GM21825 (cell line): ENCODE measurements around the gene GOLGA8B.
"Not testable (repeated sequence)": the region's sequence is repeated elsewhere in the genome, so short reads cannot be mapped to it uniquely, and the experiment has no call there.

Experiments used
- ATAC-seq: cut with Tn5 transposase; IDR thresholded peaks from one replicate; pipeline ENCODE4 v1.9.1; 2021; ENCODE audit warnings: mild to moderate bottlenecking, moderate library complexity; ENCODE audit not compliant: unreplicated experiment

GOLGA8B gene

GRCh38 chr15:34564711-34565110 is 18.7 kb downstream of the GOLGA8B start:
- ATAC-seq, result not testable (repeated sequence)

DNA sequence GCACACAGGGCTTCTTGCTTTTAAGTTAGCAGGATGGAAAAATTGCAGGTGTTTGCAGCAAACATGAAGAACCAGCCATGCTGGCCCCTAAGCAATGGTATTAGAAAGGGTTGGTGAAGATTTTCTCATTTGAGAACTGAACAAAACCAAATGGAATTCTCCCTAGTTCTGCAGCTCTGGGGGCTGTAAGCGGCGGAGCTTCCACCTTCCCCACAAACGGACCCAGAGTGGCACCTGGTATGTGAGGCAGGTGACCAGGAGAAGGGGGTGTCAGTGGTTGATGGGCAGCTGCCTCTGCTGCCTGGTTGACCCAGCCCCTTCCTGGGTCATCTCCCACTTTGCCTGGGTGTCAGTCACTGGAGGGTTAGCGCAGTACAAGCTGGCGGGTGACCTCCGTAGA is 22.6 kb downstream of the GOLGA8B start:
- not testable (repeated sequence) for ATAC-seq

DNA sequence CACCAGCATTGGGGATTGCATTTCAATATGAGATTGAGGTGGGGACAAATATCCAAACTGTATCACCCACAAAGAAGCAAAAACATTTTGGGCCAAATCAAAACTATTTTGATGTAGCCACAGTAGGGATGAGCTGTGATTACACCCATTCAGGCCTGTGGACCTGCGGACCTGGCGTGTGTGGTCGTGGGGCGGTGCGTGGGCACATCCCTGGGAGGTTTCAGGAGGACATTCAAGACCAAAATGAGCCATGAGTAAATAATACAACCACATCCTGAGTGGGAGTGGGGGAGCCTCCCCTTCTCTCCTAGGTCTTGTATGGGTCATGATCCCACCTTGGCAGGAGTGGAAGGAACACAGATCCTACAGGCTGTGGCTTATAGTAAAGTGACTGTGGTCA is 23.7 kb downstream of the GOLGA8B start:
- ATAC-seq, result not testable (repeated sequence)

DNA sequence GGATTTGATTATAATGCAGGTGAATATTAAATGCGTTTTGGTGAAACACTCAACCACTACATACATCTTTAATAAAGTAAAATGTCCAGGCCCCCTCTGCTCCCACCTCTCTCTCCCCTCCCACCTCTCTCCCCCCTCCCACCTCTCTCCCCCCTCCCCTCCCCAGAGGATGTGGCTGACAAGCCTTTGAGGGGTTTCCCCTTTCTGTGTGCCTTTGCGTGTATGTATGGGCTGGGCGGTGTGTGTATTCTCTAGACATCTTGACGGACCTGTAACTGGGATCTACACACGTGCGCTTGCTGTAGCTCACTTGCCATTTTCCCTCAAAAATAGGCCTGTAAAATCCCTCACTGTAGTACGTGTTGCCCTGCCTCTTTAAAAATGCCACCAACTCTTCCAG is 28.3 kb downstream of the GOLGA8B start:
- ATAC-seq, result not testable (repeated sequence)

GRCh38 chr15:34554716-34555115 is 28.7 kb downstream of the GOLGA8B start:
- not testable (repeated sequence) for ATAC-seq

DNA sequence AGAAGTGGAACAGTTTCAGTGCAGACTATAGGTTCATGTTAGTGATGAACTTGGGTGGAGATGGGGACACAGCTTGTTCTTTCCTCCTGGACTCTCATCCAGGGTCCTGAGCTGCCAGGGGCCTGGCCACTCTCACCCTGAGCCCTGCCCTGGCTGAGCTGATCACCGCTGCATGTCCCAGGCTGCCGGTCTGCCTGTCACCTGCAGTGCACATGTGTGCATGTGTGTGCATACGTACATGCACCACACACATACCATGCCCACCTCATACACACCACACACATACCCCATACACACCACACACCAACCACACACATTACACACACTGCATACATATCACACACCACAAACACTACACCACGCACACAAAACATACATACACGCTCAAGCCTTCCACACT is 29.3 kb downstream of the GOLGA8B start:
- ATAC-seq, result not testable (repeated sequence)

DNA sequence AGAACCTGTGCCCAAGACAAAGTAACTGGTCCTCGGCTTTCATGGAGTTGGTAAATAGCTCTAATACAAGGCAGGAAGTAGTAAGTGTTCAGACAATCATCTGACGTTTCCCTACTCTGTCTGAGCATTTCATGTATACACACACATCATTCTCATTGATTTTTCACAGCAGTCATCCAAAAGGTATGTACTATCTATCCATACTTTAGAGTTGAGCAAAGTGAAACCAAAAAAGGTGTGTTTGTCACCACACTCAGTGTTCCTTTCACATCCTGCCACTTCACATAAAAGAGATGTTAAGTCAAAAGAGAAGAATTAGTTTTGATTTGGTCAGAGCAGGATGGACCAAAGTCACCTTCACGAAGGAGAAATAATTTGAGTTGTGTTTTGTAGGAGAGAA is 33.3 kb downstream of the GOLGA8B start:
- ATAC-seq, result peak; percentile 59

DNA sequence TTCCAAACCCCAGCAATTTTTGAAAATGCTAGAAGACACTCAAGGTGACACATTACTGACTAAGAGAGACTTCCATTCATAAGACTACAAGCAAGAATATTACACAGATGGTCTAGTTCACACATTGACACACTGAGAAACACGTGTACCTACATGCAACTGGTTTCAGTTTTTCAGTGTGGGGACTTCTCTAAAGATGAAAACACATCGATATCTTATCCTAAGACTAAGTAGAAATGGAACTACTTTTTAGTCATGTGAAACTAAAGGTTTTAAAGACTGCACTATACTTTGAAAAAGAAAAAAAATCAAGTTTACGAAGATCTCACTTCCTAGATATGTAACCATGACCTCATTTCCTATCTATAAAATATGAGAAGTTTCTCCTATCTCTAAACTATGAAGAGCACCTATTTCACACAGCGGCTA is 34.1 kb downstream of the GOLGA8B start:
- peak; percentile 60 for ATAC-seq

DNA sequence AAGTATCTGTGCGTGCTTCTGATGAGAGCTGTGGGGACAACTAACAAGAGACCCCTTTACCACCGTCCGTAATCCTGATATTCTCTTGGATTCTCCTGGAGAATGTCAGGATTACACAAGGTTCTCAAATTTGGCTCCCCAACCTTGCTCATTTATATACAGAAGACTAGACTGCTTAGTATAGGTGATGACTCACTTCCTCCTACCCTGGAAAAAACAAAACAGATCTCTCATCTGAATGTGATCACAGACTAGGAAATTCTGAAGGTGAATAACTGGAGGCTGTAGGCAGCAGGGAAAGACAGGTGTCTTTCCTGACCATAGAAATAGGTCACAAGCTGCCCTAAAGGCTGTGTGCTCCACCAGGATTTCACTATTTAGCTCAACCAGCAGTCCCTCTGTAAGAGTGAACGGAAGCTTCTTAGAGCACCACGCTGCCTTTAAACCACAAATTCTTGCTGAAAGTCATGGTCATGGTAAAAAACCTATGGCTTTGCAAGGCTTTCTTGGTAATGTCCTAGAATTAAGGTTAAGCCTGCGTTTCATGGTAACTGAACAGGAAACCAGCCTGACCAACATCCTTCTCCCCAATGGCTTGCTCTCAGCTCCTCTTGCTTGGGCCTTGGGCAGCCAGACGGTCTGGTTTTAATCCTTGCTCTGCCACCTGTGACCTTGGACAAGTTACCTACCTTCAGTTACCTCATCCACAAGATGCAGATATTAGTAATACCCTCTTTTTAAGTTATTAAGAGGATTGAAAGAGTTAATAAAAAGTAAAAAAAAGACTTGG is 39.4 kb downstream of the GOLGA8B start:
- ATAC-seq, result peak; percentile 57

DNA sequence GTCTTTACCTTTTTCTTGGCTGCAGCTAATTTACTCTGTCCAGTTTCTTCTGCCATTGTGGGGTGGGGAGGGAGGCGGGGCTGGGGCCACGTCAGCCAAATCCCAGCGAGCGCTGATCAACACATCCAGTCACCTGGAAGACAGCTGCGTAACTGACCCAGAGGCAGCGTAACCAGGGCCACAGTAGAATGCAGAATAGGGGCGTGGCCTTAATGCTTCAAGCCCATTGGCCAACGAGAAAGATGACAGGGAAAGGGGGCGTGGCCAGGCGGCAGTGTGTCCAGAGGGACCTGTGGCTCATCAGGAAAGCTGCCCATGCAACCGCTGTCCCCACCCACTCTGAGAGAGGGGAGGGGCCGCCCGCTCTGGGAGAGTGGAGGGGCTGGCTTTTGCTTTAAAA is 47.6 kb downstream of the GOLGA8B start:
- not testable (repeated sequence) for ATAC-seq
